Measurements from ENCODE around the gene MED13L. TPM values are rescaled to one million over a fixed set of nuclear protein-coding genes. Genes with fewer than 3 reads are reported as not detected.

The MED13L gene
- polyA plus RNA-seq, 1 donor (not counting 4 experiments of a cell fraction or from before 2014, with no cell fraction given), result 31.7 TPM

- no peak overlapping the region for H3K27ac ChIP-seq (ENCODE audit: control insufficient read depth, insufficient read depth, low read length)
- H3K27me3 ChIP-seq (ENCODE audit: control insufficient read depth, extremely low read depth, insufficient read depth, low read length), result no peaks in the 10 kb centered on the region
- H2AFZ ChIP-seq (ENCODE audit: control insufficient read depth, low read length), result no peak overlapping the region
- peaks cover 61% of the 10 kb centered on the region for H3K79me2 ChIP-seq (ENCODE audit: control insufficient read depth, insufficient read depth, low read length)
- H3K9me3 ChIP-seq (ENCODE audit: control insufficient read depth, low read depth, low read length), result no peaks in the 10 kb centered on the region
- TF ChIP-seq EZH2 (IDR thresholded peaks at IDR 0.05; ENCODE audit: low read length), result no peak
- TF ChIP-seq CTCF (optimal IDR thresholded peaks at IDR 0.05 in 1 of 3, IDR thresholded peaks at IDR 0.05 in 1 of 3, conservative IDR thresholded peaks at IDR 0.05 in 1 of 3; ENCODE audit: extremely low read depth in 1 of 3, insufficient read depth in 2 of 3, low read length in 3 of 3), result no peak
- H3K9me1 ChIP-seq (ENCODE audit: control insufficient read depth, extremely low read depth, insufficient read depth, low read length), result no peaks in the 10 kb centered on the region
- no peak overlapping the region for H3K4me3 ChIP-seq (ENCODE audit: control insufficient read depth in 2 of 3, extremely low read depth in 1 of 3, insufficient read depth in 2 of 3, low read depth in 1 of 3, low read length in 3 of 3)
- no peaks in the 10 kb centered on the region for H4K20me1 ChIP-seq (ENCODE audit: control insufficient read depth, extremely low read depth, insufficient read depth, low read length)
- no peak overlapping the region for H3K9ac ChIP-seq (ENCODE audit: control insufficient read depth, extremely low read depth, insufficient read depth, low read length)
- dilution Hi-C loops (cut with MboI; ENCODE audit: extremely low pct_ligation_motif_present, low sequenced_read_pairs), result no loop called here
- peaks cover 2% of the 10 kb centered on the region for H3K4me1 ChIP-seq (ENCODE audit: control insufficient read depth, extremely low read depth, insufficient read depth, low read length)
- no peaks in the 10 kb centered on the region for H3K36me3 ChIP-seq (ENCODE audit: control insufficient read depth in 2 of 2, extremely low read depth in 1 of 2, insufficient read depth in 2 of 2, low read length in 2 of 2)
- H3K4me2 ChIP-seq (ENCODE audit: control insufficient read depth, extremely low read depth, insufficient read depth, low read depth, low read length), result no peak overlapping the region
- FAIRE-seq, result no peak
- DNase-seq (ENCODE audit: low read depth, low spot score), result no peak
Measured at GRCh38 chr12:116028619-116029018, 248.9 kb downstream of the MED13L start.

GRCh38 chr12:116027551-116027821 is 250.0 kb downstream of the MED13L start:
- H3K36me3 ChIP-seq (ENCODE audit: control insufficient read depth in 2 of 2, extremely low read depth in 1 of 2, insufficient read depth in 2 of 2, low read length in 2 of 2), result peaks cover 0 to under 1% of the 10 kb centered on the region in 2 experiments
- no peak overlapping the region for H3K27ac ChIP-seq (ENCODE audit: control insufficient read depth, insufficient read depth, low read length)
- H3K9me3 ChIP-seq (ENCODE audit: control insufficient read depth, low read depth, low read length), result no peaks in the 10 kb centered on the region
- H3K4me3 ChIP-seq (ENCODE audit: control insufficient read depth in 2 of 3, extremely low read depth in 1 of 3, insufficient read depth in 2 of 3, low read depth in 1 of 3, low read length in 3 of 3), result no peak overlapping the region
- H3K27me3 ChIP-seq (ENCODE audit: control insufficient read depth, extremely low read depth, insufficient read depth, low read length), result no peaks in the 10 kb centered on the region
- H3K9me1 ChIP-seq (ENCODE audit: control insufficient read depth, extremely low read depth, insufficient read depth, low read length), result no peaks in the 10 kb centered on the region
- H3K4me1 ChIP-seq (ENCODE audit: control insufficient read depth, extremely low read depth, insufficient read depth, low read length), result peaks cover 2% of the 10 kb centered on the region
- no peak for TF ChIP-seq CTCF (optimal IDR thresholded peaks at IDR 0.05 in 1 of 3, IDR thresholded peaks at IDR 0.05 in 1 of 3, conservative IDR thresholded peaks at IDR 0.05 in 1 of 3; ENCODE audit: extremely low read depth in 1 of 3, insufficient read depth in 2 of 3, low read length in 3 of 3)
- no peak for TF ChIP-seq EZH2 (IDR thresholded peaks at IDR 0.05; ENCODE audit: low read length)
- peaks cover 61% of the 10 kb centered on the region for H3K79me2 ChIP-seq (ENCODE audit: control insufficient read depth, insufficient read depth, low read length)
- DNase-seq (ENCODE audit: low read depth, low spot score), result no peak
- no peak overlapping the region for H3K9ac ChIP-seq (ENCODE audit: control insufficient read depth, extremely low read depth, insufficient read depth, low read length)
- dilution Hi-C loops (cut with MboI; ENCODE audit: extremely low pct_ligation_motif_present, low sequenced_read_pairs), result no loop called here
- no peaks in the 10 kb centered on the region for H4K20me1 ChIP-seq (ENCODE audit: control insufficient read depth, extremely low read depth, insufficient read depth, low read length)
- H3K4me2 ChIP-seq (ENCODE audit: control insufficient read depth, extremely low read depth, insufficient read depth, low read depth, low read length), result no peak overlapping the region
- no peak for FAIRE-seq
- no peak overlapping the region for H2AFZ ChIP-seq (ENCODE audit: control insufficient read depth, low read length)

All from keratinocyte (primary cell).